Gastrocnemius medialis (tissue), 4 donors: Measurements from ENCODE around the gene PACS2. TPM values are rescaled to one million over a fixed set of nuclear protein-coding genes. Genes with fewer than 3 reads are reported as not detected.
A peak's percentile ranks its signal among the peaks of the same experiment; 100 is the strongest.

Experiments
- ATAC-seq, 2 donors: fragments of 150-250 bp; one replicate each; pipeline ENCODE4 v1.9.1; 2016
- DNase-seq, 2 donors: peaks; one replicate each; pipeline ENCODE4 v3.0.0-alpha.2; 2019
- H3K27ac ChIP-seq, 4 donors: fragments of 200-600 bp; sonication (generic); 1 replicate in 1 of 4; 2 replicates in 3 of 4; pipeline ENCODE4 v1.5.1; 2016 to 2018; ENCODE audit warnings: mild to moderate bottlenecking in 2 of 4, moderate library complexity in 1 of 4
- H3K27me3 ChIP-seq, 3 donors: fragments of 200-600 bp; sonication (generic) in 2 of 3; 1 replicate in 1 of 3; 2 replicates in 2 of 3; pipeline versions ENCODE4 v1.5.1 to v1.6.0; 2016 to 2019; ENCODE audit warnings: mild to moderate bottlenecking in 1 of 3, moderate library complexity in 1 of 3
- H3K36me3 ChIP-seq, 2 donors: fragments of 200-600 bp; sonication (generic) in 1 of 2; one replicate each; pipeline ENCODE4 v1.5.1; 2017 to 2018
- H3K4me1 ChIP-seq, 2 donors: fragments of 200-600 bp; sonication (generic) in 1 of 2; one replicate each; pipeline ENCODE4 v1.5.1; 2016 to 2017; ENCODE audit warnings: mild to moderate bottlenecking in 2 of 2
- H3K4me3 ChIP-seq, 4 donors: fragments of 200-600 bp; sonication (generic) in 3 of 4; 1 replicate in 1 of 4; 2 replicates in 3 of 4; pipeline ENCODE4 v1.5.1; 2016 to 2019; ENCODE audit warnings: mild to moderate bottlenecking in 2 of 4
- H3K9me3 ChIP-seq, 3 donors: fragments of 200-600 bp; sonication (generic) in 2 of 3; 1 replicate in 1 of 3; 2 replicates in 2 of 3; pipeline ENCODE4 v1.5.1; 2016 to 2019
- CTCF ChIP-seq, 5 experiments: fragments of 450-650 bp in 3 of 5; fragments of 200-600 bp in 2 of 5; sonication (generic) in 2 of 5; IDR thresholded peaks in 4 of 5; conservative IDR thresholded peaks in 1 of 5; 1 replicate in 4 of 5; 2 replicates in 1 of 5; pipeline ENCODE4 v1.5.1; 2016 to 2019; ENCODE audit warnings: antibody characterized with exemption in 5 of 5, mild to moderate bottlenecking in 3 of 5, moderate library complexity in 3 of 5
- POLR2A ChIP-seq, 2 donors: fragments of 450-650 bp; IDR thresholded peaks; one replicate each; pipeline ENCODE4 v1.6.1; 2017; ENCODE audit warnings: antibody characterized with exemption in 2 of 2, mild to moderate bottlenecking in 2 of 2, moderate library complexity in 2 of 2
- in situ Hi-C, 4 donors: fragments of 200-750 bp; cut with MboI; loops; one replicate each; pipeline versions ENCODE4 v1.15.0 to v1.8.0; 2017; ENCODE audit warnings: low sequenced_read_pairs in 4 of 4
- intact Hi-C: fragments of 100-400 bp; cut with DNase I; formaldehyde crosslinking; loops from one replicate; pipeline ENCODE4 v1.15.1; 2023; ENCODE audit warnings: low total_unique reads
- total RNA-seq, 4 donors: library from RNA; depleted of rRNA; stranded (reverse); fragments of >200 nt; gene quantifications; one replicate each; pipeline versions ENCODE4 v1.1.0 to v1.2.3, GENCODE V29; 2016

Gene PACS2
- total RNA-seq, 4 donors from 2014 or later: 81.0 to 115 (median 93.1) TPM

- Histone ChIP-seq H3K9me3 (no peaks in the 10 kb centered on the region), H3K4me3 (no peak overlapping the region), H3K4me1 (no peaks in the 10 kb centered on the region), H3K27ac (no peak overlapping the region), H3K36me3 (peaks cover 0 to 42% of the 10 kb centered on the region in 2 donors), H3K27me3 (no peaks in the 10 kb centered on the region)
- in situ Hi-C loops (no loop called here), intact Hi-C loops (no loop called here)
- TF ChIP-seq POLR2A (IDR thresholded peaks at IDR 0.05): no peak
- DNase-seq (no peak), ATAC-seq (no peak)
These were observed 68.0 kb downstream of the PACS2 start for GRCh38 chr14:105382343-105383082.

GRCh38 chr14:105383083-105383730 is 68.7 kb downstream of the PACS2 start:
- DNase-seq (no peak), ATAC-seq (no peak)
- TF ChIP-seq CTCF (IDR thresholded peaks at IDR 0.05 in 4 of 5, conservative IDR thresholded peaks at IDR 0.05 in 1 of 5) (no peak), POLR2A (IDR thresholded peaks at IDR 0.05) (no peak)
- H3K27me3 ChIP-seq: no peaks in the 10 kb centered on the region
- intact Hi-C loops (no loop called here), in situ Hi-C loops (no loop called here)
- no peak overlapping the region for H3K27ac ChIP-seq
- H3K4me3 ChIP-seq: no peak overlapping the region
- H3K4me1 ChIP-seq: no peaks in the 10 kb centered on the region
- H3K36me3 ChIP-seq: peaks cover 0 to 42% of the 10 kb centered on the region in 2 donors
- no peaks in the 10 kb centered on the region for H3K9me3 ChIP-seq

- Histone ChIP-seq H3K4me3 (no peak overlapping the region), H3K4me1 (no peaks in the 10 kb centered on the region), H3K27me3 (no peaks in the 10 kb centered on the region), H3K36me3 (peaks cover 0 to 42% of the 10 kb centered on the region in 2 donors), H3K9me3 (no peaks in the 10 kb centered on the region), H3K27ac (no peak overlapping the region)
- TF ChIP-seq CTCF (IDR thresholded peaks at IDR 0.05 in 4 of 5, conservative IDR thresholded peaks at IDR 0.05 in 1 of 5): no peak
- no peak for TF ChIP-seq POLR2A (IDR thresholded peaks at IDR 0.05)
- intact Hi-C loops: no loop called here
- ATAC-seq: no peak
- DNase-seq: no peak
- in situ Hi-C loops: no loop called here
These were observed 69.6 kb downstream of the PACS2 start for GRCh38 chr14:105384041-105384557.

GRCh38 chr14:105384605-105385321 is 70.2 kb downstream of the PACS2 start:
- Histone ChIP-seq H3K9me3 (no peaks in the 10 kb centered on the region), H3K4me3 (no peak overlapping the region), H3K27me3 (no peaks in the 10 kb centered on the region), H3K36me3 (peaks cover 0 to 38% of the 10 kb centered on the region in 2 donors), H3K27ac (no peak overlapping the region), H3K4me1 (no peaks in the 10 kb centered on the region)
- intact Hi-C loops: no loop called here
- TF ChIP-seq CTCF (IDR thresholded peaks at IDR 0.05 in 4 of 5, conservative IDR thresholded peaks at IDR 0.05 in 1 of 5): no peak
- in situ Hi-C loops: no loop called here
- ATAC-seq (peak in 1 of 2 donors; percentile 29), DNase-seq (no peak)

GRCh38 chr14:105385322-105385637 is 70.7 kb downstream of the PACS2 start:
- TF ChIP-seq POLR2A (IDR thresholded peaks at IDR 0.05) (no peak), CTCF (IDR thresholded peaks at IDR 0.05 in 4 of 5, conservative IDR thresholded peaks at IDR 0.05 in 1 of 5) (no peak)
- in situ Hi-C loops (no loop called here), intact Hi-C loops (no loop called here)
- DNase-seq (no peak), ATAC-seq (no peak)
- H3K9me3 ChIP-seq: no peaks in the 10 kb centered on the region
- peaks cover 0 to 5% of the 10 kb centered on the region in 2 donors for H3K4me1 ChIP-seq
- H3K27ac ChIP-seq: no peak overlapping the region
- H3K36me3 ChIP-seq: peaks cover 0 to 34% of the 10 kb centered on the region in 2 donors
- no peaks in the 10 kb centered on the region for H3K27me3 ChIP-seq
- H3K4me3 ChIP-seq: no peak overlapping the region
